Measurements from ENCODE around the gene CNOT4.
"Not testable (repeated sequence)": the region's sequence is repeated elsewhere in the genome, so short reads cannot be mapped to it uniquely, and the experiment has no call there.

The CNOT4 gene

DNA sequence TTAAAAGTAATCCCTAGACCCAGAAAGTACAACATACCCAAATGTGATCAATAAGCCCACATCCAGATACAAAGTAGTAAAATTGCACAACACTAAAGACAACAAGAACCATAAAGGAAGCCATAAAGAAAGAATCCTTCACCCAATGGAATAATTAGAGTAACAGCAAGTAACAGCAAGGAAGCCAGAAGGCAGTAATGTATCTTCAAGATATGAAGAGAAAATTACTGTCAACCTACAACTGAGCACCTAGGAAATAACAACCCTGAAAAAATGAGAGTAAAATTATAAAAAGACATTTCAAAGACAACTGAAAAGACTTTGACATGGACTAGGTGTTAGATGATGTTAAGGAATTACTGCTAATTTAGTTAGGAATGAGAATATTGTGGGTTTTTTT, 60.5 kb downstream of the CNOT4 start:
- DNase-seq, result no peak

DNA sequence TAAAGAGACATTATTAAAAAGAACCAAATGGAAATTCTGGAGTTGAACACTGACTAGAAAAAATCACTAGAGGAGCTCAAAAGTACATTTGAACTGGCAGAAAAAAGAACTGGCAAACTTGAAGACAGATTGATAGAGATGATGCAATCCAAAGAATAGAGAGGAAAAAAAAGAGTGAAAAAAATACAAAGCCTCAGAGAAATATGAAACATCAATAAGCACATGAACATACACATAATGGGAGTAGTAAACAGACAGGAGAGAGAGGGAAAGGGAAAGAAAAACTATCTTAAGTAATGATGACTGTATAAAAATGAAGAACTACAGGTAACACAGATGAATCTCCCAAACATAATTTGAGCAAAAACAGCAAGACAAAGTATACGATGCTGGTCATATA, 61.1 kb downstream of the CNOT4 start:
- peak; percentile 2 for DNase-seq

DNA sequence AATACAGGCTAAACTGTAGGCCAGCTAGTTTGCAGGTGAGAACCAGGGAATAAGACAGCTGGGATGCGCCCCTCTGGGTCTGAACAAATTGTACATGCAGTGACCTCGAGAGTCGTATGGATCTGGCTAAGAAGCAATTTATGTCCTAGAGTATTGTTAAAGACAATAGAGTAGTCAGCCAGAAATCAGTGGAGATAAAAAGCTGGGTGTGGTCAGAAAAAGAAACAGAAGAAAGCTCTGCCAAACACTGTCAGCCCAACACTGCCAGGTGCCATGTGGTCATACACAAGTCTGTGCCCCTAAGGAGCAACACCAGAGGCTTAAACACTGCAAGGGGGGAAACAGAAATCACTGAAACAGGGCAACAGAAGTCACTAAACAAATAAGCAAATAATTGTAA, 62.2 kb downstream of the CNOT4 start:
- no peak for DNase-seq

DNA sequence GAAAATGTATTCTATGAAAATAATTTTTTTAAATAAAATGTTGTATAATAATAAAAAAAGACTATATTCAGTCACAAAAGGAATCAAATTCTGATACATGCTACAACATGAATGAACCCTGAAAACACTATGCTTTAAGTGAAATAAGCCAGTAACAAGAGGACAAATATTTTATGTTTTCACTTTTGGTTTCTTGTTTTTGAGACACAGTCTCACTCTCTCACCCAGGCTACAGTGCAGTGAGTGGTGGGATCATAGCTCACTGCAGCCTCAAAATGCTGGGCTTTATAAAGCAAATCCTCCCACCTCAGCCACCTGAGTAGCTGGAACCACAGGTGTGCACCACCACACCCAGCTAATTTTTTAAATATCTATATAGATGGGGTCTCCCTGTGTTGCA, 64.2 kb downstream of the CNOT4 start:
- no peak for DNase-seq

DNA sequence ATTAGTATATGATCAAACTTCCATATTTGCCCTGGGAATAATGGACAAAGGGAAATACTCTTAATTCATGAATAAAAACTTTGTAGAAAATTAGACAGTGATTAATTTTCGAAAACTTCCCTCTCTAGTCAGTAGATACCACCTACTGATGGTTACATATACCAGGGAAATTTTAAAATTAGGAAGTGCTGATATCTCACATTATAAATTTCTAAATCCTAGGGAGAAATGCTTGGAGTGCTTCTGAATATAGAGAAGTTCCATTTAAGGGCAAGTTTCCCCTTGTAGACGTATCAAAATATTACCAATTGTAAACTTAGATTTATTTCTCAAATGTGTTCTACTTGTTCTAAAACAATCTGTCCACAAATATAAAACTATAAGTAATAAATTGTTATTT, 64.6 kb downstream of the CNOT4 start:
- DNase-seq, result not testable (repeated sequence)

DNA sequence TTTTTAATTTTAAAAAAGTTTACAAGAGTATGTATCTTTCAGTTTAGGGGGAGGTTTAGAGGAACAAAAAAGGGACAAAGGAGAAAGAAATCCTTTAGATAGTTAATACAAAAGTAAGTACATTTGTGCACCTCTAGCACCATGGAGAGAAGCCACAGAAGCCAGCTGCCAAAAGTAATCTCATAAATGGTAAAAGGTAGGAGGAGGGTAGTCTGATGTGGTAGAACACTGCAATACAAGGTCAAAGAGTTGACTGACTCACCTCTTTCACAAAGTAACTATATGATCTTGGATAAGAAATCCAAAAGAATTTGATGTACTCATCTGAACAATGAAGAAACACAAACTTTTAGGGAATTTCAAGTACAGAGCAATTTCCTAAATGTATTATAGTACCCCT, 68.1 kb downstream of the CNOT4 start:
- DNase-seq, result peak; percentile 37

DNA sequence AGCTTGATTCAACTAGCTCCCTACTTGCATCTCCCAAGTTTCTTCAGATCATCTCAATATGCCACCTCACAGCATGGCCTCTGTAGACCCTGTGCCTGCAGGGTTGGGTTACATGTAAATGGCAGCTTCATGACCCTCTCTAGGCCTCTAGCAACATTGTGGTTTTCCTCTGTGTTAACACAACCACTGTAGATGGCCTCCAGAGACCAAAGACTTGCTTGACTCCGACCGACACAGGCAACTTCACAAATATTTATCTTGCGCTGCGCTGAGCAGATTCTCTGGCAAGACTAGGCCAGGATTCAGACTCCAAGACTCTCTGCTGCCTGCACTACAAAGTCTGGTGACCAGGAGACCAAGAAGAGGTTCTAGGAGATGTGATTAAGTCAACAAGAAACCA, 75.9 kb downstream of the CNOT4 start:
- no peak for DNase-seq

DNA sequence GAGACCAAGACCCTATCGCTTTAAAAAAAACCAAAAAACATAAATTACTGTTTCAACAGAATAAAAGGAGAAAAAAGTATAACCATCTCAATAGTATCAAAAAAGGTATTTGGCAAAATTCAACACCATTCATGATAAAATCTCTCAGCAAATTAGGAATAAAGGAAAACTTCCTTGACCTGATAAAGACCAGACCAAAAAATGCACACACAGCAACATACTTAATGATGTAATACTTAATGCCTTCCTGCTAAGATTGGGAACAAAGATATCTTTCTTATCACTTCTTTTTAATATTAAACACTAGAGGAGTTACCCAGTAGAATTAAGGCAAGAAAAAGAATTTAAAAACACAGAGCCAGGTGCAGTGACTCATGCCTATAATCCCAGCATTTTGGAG, 79.3 kb downstream of the CNOT4 start:
- DNase-seq, result no peak

DNA sequence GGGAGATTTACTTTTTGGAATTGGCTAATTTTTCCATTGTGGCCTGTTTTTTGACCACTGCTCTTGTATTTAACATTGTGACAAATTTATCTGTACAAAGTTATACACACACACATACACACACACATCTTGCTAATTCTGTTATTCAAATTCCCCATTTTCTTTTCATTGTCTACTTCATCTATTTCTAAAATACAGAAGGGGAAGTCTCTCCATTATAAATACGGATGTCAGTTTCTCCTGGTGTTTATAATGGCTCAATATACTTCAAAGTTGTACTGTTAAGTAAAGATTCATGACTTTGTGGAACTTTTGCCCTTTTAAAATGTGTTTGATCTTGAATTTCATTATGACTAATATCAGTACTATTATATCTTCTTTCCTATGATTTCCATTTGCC, 81.0 kb downstream of the CNOT4 start:
- DNase-seq, result no peak

DNA sequence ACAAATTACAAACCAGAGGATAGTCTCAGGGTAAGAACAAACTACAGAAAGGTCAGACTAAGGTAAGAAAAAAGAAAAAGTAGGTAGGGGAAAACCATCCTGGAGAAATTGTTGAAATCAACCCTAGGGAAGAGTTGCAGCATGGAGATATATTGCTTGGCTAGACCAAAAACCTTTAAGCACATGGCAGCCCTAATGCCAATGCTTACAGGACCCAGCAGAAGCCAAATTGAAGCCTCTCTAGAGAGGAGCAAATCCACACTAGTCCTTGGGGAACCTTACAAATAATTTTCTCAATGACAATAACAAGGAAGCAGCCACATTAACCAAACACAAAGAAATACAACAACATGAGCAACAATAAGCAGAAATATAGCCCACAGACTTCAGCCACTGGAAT, 81.9 kb downstream of the CNOT4 start:
- DNase-seq, result no peak

DNA sequence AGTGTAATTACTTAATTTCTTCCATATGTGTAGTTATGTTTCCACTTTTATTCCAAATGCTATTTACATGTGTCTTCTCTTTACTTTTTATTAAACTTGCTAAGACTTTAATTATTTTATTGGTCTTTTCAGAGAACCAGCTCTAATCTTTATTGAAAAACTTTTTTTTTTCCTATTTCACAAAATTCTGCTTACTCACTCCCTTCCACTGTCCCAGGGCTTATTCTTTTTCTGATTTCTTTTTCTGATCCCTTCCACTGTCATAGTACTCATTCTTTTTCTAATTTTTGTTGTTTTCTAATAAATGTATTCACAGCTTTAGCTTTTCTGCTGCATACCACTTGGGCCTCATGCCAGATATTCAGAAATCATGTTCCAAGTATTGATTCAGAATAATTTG, 82.7 kb downstream of the CNOT4 start:
- DNase-seq, result no peak

DNA sequence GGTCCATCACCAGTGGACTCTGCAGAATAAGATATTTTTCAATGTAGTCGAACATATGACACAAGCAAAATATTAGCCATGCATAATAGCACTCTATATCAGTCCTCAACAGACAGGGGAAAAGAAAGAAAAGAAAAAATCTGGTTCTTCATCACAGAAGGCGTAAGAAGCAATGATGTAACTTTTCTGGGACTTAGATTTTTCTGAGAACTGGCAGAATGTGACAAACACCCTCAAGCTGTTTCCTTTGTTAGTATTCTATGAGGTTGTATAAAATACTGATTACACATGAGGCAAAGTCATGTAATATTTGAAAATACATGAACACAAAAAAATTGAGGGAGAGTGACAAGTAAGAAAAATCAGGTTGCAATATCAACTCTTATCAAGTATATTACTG, 84.9 kb downstream of the CNOT4 start:
- DNase-seq, result no peak

DNA sequence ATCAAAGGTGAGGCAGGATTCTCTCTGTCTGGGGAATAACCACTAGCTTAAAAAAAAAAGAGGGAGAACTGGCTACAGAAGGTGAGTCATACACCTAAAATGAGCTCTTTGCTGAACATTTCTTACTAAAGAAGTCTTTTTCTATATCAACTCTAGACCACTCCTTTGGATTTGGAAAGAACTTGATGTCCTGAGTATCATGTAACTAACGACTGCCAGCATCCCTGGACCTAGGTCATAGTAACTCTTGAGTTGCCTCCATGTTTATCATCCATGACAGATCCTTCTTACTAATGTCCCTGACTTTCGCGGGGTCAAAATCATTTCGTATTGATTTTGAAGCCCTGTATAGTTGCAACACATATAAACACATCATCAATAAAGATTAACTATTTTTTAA, 89.1 kb downstream of the CNOT4 start:
- DNase-seq, result peak; percentile 5

DNA sequence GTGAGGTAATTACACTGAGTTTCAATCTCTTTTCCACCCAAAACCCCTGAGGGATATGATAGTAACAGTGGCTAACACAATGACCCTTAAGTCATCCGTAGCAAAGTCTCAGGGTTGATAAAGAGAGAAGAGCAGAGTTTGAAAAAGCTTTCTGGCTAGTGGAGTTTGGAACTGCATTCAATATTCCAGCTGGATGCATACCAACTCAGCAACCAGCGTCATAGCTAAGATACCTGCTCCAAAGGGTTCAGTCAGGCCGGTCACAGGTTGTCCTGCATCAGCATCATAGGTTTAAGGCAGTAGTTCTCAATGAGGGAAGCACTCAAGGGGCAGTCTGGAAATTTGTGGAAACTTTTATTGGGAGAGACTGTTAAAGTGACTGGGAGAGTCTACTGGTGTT, 93.5 kb downstream of the CNOT4 start:
- no peak for DNase-seq

DNA sequence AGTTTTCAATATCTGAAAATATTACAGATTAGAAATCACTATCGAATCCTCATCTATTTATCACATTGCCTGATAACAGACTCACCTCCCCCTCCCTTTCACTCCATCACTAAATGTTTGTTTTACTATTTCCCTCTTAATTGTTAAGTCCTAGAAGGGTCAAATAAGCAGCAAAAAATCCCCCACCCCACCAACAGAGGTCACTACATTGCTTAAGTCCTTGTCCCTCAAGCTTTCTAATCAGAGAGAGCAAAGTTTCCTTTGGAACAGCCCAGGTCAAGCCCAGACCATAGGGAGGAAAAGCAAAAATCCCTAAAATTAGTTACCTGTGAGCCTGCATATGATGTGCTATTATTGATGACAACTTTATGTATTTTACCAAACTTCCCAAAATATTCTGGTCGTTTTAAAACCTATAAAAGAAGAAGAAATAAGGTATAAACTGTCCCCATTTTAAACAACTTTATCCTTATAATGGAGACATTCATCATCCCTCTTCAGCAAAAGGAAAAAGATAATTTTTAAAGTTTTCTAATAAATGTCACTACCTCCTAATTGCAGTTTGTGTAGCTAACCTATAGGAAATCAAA, 95.0 kb downstream of the CNOT4 start:
- peak; percentile 39 for DNase-seq

DNA sequence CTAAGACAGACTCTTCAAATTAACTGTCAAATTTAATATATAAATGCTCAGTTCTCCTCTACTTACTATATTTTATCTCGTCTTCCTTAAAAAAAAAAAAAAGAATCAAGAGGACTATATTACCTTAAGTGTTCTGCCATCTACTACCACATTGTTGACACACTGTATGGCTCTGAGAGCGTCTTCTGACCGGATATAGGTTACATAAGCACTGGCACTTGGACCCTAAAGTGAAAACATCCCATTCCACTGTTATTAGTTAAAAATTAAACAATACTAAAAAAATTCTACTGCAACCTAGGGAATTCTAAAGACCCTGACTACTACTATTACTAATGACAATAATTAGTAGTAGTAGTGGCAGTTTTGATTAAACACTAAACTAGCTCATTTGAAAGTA, 95.7 kb downstream of the CNOT4 start:
- DNase-seq, result no peak

DNA sequence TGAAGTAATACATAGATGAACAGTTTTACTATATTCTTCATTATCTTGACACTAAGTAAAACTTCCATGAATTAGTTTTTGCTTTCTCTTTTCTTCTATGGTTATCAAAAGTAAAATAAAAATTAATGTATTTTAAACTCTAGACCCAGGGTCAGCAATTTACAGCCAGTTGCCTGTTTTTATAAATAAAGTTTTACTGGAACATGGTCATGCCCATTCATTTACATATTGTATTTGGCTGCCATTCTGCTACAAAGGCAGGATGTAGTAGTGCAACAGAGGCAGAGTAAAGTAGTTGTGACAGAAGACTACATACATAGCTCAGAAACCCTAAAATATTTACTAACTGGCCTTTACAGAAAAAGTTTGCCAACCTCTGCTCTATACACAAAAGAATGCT, 98.8 kb downstream of the CNOT4 start:
- DNase-seq, result no peak

DNA sequence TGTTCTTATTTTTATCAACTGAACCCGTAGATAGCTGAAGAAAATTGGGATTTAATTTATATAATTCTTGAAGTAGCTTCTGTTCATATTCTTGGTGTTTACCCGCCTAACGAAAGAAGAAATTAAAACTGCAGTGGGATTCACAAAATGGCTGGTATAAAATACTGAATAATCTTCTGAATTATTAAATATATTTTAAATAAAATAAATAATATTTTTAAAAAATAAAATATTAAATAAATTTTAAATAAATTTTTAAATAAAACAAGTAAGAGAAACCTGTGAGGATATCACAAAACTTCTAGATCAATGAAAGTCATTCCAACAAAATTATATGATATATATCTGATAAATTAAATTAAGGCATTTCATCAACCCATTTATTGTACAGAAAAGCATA, 99.4 kb downstream of the CNOT4 start:
- DNase-seq, result no peak

DNA sequence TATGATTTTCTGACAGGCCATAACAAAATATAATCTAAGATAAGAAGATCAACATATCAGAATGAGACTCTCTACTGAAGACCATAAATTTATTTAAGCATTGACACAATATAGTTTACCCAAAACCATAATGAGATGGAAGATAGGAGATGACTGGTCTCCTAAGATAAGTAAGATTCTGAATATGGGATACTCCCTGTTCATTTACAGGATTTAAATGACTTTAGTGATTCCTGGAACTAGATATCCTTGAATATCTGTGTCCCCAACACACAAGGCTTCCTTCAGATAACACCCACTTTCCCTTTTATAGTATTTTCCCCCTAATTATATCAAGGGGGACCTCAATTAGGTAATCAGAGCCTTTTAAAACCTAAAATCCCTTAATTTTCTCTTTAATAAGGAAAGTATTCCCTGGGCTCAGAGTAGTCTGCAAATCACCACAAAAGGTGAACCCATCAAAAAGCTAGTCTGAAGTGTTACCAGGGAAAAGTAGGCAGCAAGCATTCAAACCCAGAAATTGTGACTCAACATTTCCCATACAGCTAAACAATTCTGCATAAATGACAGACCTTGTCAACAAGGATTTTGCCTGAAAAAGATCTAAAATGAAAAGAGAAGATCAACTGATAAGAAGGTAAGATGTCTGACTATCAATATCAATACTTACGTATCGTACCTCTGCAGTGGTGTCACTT, 99.9 kb downstream of the CNOT4 start:
- DNase-seq, result no peak

DNA sequence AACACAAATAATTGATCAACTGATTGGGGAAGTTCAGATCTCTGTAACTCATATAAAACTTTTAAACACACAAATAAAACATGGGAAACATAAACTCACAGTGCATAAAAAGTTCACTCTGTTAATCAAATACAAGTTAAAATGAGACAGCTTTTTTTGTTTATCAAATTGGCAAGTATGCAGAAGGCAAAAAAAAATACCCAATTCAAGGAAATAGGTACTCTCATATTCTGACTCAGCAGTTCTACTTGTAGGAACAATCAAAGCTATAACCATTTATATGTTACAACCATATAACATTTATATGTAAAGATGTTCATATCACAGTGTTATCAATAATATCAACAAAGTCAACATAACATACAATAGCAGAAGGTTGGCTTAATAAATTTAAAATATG, 102.0 kb downstream of the CNOT4 start:
- no peak for DNase-seq

DNA sequence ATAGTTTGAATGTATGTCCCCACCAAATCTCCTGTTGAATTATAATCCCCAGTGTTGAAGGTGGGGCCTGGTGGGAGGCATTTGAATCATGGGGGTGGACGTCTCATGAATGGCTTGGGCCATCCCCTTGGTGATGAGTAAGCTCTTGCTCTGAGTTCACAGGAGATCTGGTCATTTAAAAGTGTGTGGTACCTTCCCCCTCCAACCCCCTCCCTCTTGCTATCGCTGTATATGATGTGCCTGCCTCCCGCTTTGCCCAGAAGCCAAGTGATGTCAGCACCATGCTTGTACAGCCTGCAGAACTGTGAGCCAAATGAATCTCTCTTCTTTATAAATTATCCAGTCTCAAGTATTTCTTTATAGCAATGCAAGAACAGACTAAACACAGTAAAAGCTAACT, 103.0 kb downstream of the CNOT4 start:
- no peak for DNase-seq

DNA sequence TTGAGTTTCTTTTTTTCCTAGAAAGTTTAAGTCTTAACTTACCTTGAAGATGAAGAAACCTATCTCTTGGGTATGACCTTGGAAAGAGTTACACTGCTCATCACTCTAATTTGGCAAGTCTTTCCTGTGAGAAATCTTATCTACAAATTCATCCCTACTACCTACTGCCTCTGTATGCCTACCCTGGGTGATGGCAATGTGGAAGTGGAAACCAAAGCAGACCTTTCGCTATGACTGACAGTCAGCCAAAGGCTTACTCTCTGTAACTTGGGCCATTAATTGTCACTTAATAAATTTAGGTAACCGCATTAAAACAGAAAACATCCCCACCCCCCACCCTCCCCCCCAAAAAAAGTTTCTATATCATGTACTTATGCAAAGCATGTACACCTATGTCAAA, 103.9 kb downstream of the CNOT4 start:
- DNase-seq, result no peak

DNA sequence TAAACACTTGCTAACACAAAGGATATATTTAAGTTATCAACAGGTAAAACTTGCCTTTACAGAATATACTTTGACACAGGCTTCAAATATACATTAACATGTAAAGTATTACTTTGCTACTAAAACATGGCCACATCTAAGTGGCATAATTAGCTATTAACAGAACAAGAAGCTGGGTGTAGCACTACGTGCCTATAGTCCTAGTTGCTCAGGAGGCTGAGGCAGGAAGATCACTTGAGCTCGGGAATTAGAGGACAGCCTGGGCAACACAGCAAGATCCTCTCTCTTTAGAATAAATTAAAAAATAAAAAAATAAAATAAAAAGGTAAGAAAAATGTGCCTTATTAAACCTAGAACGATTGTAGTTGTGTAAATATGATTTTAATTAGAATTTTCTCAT, 106.6 kb downstream of the CNOT4 start:
- no peak for DNase-seq

DNA sequence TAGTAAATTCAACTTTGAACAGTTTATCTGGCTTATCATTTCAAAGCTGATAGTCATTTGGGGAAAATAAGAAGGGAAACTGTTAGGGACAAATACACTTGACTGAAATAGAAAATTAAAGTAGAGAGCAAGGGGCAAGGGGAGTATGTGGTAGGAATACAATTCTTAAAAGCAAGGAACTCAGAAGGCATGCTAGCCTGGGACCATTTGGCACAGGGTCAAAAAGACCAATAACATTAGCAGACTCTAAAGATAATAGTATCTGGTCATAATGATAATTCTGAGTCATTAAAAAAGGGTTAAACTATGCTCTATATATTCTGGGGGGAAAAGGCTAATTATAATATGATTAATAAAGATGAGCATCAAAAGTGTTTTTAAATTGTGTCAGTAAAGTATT, 112.2 kb downstream of the CNOT4 start:
- no peak for DNase-seq

DNA sequence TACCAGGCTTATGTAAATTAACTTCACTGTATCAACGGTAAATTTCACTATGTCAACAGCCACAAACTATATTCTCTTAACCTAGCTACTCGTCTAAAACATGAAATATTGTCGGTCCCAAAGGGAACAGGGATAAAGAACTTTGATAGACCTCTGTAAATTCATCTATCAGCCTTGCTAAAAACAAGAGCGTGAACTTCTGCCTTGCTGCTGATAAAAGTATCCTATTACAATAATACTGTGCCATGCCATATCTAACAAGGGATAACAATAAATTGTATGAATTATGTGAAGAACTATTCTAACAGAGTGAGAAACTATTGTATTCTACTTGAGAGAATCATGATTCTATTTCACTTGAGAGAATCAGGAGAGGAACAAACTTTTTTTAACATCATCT, 117.2 kb downstream of the CNOT4 start:
- DNase-seq, result no peak

Measured in fibroblast of skin of right quadriceps (primary cell).